AG04449 (cell line): ENCODE results near the gene UNC5B.

ENCODE experiments used
- CTCF ChIA-PET: fragments of 350-600 bp; formaldehyde crosslinking; extraction: SDS; loops from one replicate; lab custom pipeline; 2021; ENCODE audit warnings: antibody characterized with exemption; lab: Yijun Ruan, JAX
- POLR2A ChIA-PET: fragments of 400-600, 350-600 bp; formaldehyde crosslinking; extraction: SDS; loops from one replicate; lab custom pipeline; 2020; ENCODE audit warnings: antibody characterized with exemption, inconsistent platforms; lab: Yijun Ruan, JAX
- DNase-seq: peaks from one replicate; pipeline ENCODE4 v3.0.0-alpha.2; 2010; ENCODE audit warnings: low read depth, low spot score
- H3K4me3 ChIP-seq: 2 replicates; pipeline ENCODE4 v1.5.1; 2011; ENCODE audit warnings: low read depth, mild to moderate bottlenecking, control low read depth, low read length
- CTCF ChIP-seq: IDR thresholded peaks from one replicate; pipeline ENCODE4 v1.5.1; 2011; ENCODE audit warnings: mild to moderate bottlenecking, moderate library complexity, low read length, control low read depth, inconsistent platforms; ENCODE audit not compliant: insufficient read depth; ENCODE audit errors: missing control alignments

Gene UNC5B

GRCh38 chr10:71335173-71335708, 122.9 kb downstream of the UNC5B start:
- ChIA-PET CTCF (interaction anchor here (0.5 to 1.1 kb wide), 2 partner anchors 7 to 20 kb away, joined by 3 read pairs; no protein-coding TSS in a partner anchor), POLR2A (no interaction called here)
- DNase-seq: no peak
- no peak for TF ChIP-seq CTCF
- H3K4me3 ChIP-seq: no peak overlapping the region

GRCh38 chr10:71336632-71337031, 124.3 kb downstream of the UNC5B start:
- ChIA-PET CTCF (interaction anchor here (1.2 kb wide), 1 partner anchor 22 kb away, joined by 4 read pairs; no protein-coding TSS in a partner anchor), POLR2A (no interaction called here)
- H3K4me3 ChIP-seq: no peak overlapping the region
- TF ChIP-seq CTCF: no peak
- no peak for DNase-seq

GRCh38 chr10:71337219-71337701, 124.9 kb downstream of the UNC5B start:
- TF ChIP-seq CTCF: no peak
- no peak overlapping the region for H3K4me3 ChIP-seq
- ChIA-PET CTCF (interaction anchor here (1.2 kb wide), 1 partner anchor 23 kb away, joined by 4 read pairs; no protein-coding TSS in a partner anchor), POLR2A (no interaction called here)
- DNase-seq: no peak

GRCh38 chr10:71338728-71339495, 126.5 kb downstream of the UNC5B start:
- POLR2A ChIA-PET: interaction anchor here (0.7 kb wide), 1 partner anchor 374 kb away, joined by 4 read pairs; no protein-coding TSS in a partner anchor
- DNase-seq: no peak
- TF ChIP-seq CTCF: no peak
- CTCF ChIA-PET: interaction anchor here (0.9 to 2.1 kb wide), 3 partner anchors 19 to 231 kb away, joined by 3 to 9 read pairs (median 4); partner anchors contain the start of gene SLC29A3
- no peak overlapping the region for H3K4me3 ChIP-seq

GRCh38 chr10:71339796-71340589, 127.6 kb downstream of the UNC5B start:
- DNase-seq: no peak
- CTCF ChIA-PET: interaction anchor here (0.9 to 2.1 kb wide), 4 partner anchors 11 to 230 kb away, joined by 3 to 9 read pairs (median 4); partner anchors contain the start of gene SLC29A3
- TF ChIP-seq CTCF: no peak
- no peak overlapping the region for H3K4me3 ChIP-seq
- POLR2A ChIA-PET: no interaction called here
